RPMI8226 (cell line): ENCODE results near the gene ACBD6.

Experiments
- DNase-seq: peaks from one replicate; pipeline ENCODE4 v3.0.0-alpha.2; 2015

ACBD6 gene

DNA sequence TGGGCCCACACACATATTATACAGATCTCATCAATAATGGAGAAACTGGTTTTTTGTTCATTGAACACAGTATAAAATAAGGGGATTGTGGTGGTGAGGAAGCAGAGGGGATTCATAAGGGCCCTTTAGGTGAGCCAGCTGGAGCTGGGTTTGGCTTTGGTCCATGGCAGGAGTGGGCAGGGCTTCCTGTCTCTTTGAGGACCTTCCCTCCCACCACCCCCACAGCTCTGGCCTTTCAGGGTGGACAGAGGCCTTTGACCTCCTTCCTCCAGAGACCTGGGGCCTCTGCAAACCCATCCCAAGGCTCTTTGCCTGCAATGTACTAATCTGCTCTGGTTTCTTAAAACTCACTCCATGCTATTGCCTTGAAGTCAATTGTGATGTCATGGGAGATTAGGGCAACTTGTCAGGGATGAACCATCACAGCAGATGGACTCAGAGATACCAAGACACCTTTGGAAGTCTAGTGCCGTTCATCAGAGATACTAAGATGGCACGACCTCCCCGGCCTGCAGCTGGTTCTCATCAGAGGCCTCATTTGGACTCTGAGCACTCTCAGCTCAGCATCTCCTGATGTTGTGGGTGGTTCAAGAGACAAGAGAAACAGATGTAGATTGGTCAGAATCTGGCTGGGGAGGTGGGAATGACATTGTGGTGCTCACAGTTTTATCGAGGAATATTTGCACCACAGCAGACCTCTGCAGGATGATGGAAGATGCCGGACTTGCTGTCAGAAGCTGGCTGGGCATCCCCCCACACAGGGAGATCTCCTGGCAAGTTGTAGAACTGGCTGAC is 234.4 kb downstream of the ACBD6 start:
- peak; percentile 1 for DNase-seq

DNA sequence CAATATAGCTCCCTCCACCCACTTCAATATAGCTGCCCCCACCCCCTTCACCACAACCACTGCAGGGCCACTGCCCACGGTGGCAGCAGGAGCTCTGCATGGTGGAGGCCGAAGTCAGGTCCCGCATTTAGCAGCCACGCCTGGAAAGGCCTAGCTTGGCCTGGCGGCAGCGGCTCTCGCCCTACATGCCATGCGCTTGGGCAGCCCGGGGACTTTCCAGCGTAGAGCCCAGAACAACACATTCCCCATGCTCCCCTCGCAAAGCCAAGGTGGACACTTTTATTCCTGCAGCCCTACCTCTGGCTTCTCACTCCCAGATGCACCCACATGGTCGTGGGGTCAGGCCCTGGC is 235.2 kb downstream of the ACBD6 start:
- no peak for DNase-seq

GRCh38 chr1:180266275-180267210 is 235.8 kb downstream of the ACBD6 start:
- no peak for DNase-seq

DNA sequence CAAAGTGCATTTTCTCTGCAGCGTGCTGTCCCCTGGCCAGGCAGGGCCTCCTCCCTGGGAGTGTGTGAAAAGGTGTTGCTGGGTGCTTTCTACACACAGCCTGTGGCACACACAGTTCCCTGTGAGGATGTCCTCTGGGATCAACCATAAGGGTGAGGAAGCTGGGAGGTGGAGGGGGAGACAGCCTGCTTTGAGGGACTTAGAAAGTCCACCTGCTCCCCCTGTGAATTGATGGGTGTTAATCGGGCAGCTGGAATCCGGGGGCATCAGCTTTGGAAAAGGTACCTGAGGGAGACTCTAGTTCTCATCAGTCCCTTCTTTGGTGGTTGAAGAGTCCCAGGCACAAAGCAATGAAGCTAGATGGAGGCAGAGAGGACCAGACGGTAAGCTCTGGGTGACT is 236.5 kb downstream of the ACBD6 start:
- DNase-seq, result no peak

GRCh38 chr1:180265201-180265600 is 237.2 kb downstream of the ACBD6 start:
- DNase-seq, result no peak

- DNase-seq, result no peak
Observed at GRCh38 chr1:180264595-180264994, 237.8 kb downstream of the ACBD6 start.

GRCh38 chr1:180262628-180263488 is 239.5 kb downstream of the ACBD6 start:
- no peak for DNase-seq

DNA sequence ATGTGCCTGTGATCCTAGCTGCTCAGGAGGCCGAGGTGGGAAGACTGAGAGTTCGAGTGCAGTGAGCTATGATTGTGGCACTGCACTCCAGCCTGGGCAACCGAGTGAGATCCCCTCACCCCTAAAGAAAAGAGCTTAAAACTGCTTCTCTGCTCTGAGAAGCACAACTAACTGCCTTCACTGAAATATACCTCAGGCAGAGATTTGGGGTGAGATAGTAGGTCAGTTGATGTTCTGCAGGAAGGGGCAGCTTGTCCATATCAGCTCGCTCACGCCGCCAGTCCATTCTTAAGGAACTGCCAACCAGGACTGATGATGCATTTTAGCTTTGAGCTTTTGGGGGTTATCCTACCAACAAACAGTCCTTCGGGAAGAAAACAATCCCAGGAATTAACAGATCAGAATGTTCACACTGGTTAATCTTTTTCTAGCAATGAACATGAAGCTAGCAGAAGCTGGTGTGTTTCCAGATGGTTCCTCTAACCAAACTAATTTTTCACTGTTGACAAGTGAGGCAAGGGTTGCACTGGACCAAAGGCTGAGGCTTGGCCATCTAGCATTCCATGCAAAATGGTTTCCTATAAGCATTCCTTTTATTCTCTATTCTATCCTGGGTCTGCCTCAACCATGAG is 240.7 kb downstream of the ACBD6 start:
- DNase-seq, result no peak

DNA sequence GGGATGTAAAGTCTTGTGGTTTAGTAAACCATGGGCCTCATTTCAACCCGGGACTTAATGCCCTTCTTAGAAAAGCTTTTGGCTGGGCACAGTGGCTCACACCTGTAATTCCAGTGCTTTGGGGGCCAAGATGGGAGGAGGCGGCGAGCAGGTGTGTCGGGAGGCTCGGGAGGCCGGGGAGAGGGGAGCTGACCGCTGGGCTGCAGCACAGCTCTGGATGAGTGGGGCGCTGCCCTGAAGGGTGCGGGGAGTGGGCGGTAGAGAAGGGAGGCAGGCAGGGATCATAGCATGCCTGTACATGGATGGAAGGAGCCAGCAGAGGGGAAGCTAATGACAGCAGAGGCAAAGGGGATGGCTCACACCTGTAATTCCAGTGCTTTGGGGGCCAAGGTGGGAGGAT is 241.3 kb downstream of the ACBD6 start:
- no peak for DNase-seq

DNA sequence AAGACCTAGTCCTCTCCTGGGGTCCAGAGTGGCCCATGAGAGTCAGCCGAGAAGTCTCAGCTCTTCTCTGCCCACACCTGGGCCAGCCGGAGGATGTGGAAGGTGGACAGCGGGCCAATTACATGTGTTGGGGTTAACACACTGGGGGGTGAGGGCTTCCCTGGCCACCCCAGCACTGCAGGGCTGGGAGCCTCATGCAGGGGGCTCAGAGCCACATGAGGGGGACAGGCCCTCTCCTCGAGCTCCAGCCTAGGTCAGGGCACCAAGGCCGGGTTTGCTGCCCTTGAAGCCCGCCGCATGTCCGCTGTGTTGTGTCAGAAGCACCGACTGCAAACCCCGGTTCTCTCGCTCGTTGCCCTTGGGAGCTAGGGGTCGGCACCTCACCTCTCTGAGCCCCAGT is 241.8 kb downstream of the ACBD6 start:
- no peak for DNase-seq

GRCh38 chr1:180259431-180260338 is 242.7 kb downstream of the ACBD6 start:
- no peak for DNase-seq

DNA sequence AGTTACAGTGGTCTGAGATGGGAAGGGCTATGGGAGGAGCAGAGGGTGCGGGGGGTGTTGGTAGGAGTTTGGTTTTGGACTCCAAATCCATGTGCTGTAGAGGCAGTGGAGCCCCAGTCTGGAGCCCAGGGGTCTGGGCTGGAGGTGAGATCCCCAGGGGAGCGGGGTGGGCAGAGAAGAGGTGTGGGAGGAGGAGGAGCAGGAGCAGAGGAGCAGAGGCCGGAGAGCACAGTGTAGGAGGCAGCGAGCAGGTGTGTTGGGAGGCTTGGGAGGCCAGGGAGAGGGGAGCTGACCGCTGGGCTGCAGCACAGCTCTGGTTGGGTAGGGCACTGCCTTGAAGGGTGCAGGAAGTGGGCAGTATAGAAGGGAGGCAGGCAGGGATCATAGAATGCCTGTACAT is 243.4 kb downstream of the ACBD6 start:
- DNase-seq, result no peak

- DNase-seq, result no peak
Observed at GRCh38 chr1:180258290-180258689, 244.1 kb downstream of the ACBD6 start.

DNA sequence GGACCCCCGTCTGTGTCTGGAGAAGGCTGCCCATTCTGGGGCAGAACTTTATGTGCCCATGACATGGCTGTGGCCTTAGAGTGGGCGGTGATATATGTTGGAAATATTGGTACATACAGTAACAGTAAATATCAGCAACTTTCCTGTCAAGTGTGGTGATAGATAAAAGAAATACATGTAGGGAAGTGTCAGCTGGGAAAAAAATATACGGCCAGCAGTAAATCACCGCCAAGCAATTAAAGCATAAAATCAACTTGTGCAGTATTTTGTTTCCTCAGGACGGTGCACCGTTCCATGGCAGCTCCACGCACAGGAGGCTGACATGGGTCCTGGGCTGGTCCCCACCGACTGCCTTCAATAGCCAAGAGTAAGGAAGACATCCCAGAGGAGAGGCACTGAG is 244.9 kb downstream of the ACBD6 start:
- DNase-seq, result no peak

GRCh38 chr1:180257028-180257386 is 245.4 kb downstream of the ACBD6 start:
- no peak for DNase-seq

DNA sequence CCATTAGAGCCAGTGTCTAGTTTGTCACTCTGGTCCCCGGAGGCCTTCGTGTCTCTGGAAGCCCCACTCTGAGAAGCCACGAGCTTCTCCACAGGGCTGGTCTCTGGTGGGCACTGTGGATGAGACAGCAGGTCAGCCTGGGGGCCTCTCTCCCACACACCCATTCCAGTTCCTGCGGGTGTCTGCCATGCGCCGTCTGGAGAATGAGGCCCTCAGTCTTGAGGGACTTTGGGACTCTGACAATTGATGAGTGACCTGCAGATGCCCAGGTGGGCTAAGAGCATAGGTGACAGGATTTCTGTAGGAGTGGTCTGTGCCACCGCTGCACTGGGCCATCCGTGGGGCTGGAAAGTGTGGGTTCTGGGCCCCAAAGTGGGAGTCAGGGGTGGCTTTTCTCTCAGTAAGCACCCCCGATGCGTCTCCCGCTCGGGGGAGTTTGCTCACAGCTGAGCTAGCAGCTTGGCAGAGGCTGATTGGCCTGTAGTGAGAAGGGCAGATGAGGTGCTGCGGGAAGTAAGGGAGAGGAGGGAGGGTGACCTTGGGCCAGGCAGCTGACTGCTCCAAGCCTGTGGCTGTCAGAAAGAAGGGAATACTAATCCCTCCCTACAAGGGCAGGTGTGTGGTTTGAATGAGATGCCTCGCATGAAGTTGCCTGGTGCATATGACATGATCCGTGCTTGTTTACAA is 245.9 kb downstream of the ACBD6 start:
- DNase-seq, result no peak

- DNase-seq, result no peak
Observed at GRCh38 chr1:180255536-180256340, 246.6 kb downstream of the ACBD6 start.

DNA sequence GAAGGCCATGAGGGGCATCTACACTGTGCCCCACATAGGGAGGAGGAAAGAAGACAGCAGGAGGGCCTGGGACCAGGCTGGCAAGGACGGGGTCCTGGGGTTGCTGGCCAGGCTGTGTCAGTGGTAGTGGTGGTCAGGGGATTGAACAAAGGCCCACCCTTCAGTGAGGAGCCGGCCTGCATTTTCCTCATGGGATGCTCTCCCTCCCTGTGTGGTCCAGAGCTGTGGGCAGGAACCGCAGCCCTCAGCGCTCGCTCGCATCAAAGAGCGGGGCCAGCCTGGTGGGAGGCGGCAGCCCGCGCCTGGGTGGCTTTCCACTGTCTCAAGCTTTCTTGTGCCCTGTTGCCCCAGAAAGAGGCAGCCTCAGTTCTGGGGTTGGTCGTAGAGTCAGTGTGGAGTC is 247.5 kb downstream of the ACBD6 start:
- DNase-seq, result no peak

DNA sequence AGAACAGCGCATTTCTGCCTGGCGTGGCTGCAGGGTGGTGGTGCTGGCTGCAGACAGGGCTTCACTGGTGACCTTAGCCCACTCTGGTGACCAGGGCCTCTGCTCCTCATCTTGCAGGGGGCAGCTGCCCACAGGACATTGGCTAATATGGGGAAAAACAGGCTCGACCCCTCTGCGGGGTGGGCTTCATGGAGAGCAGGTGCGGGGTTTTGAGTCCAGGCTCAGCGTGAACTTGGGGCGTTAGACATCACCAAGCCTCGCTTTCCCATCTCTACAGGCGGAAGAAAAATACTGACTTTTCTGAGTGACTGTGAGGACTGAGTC is 247.9 kb downstream of the ACBD6 start:
- no peak for DNase-seq
